Measurements from ENCODE around the gene AKAP6.

The AKAP6 gene

DNA sequence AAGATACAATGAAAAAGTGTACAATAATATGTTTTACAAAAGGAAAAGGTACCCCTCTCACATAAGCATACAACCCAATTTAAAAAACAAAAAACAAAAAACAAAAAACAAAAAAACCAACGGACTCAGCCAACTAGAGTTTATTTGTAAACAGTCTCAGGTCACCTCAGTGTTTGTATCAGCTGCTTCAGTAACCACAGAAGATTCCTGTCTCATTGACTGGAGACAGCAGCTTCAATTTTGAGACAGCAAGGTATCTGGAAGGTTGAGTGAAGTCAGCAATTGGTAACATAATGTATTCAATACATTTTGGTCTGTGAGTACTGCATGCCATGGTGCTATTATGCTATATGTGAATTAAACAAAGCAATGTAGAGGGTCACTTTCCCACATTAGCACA lies 201.7 kb downstream of the AKAP6 start:
- no peak overlapping the region for H3K9ac ChIP-seq (ENCODE audit: low read depth, low read length)
- H3K9me3 ChIP-seq (replicated peaks; ENCODE audit: low read length): no peaks in the 10 kb centered on the region
- no peak overlapping the region for H3K4me2 ChIP-seq (ENCODE audit: low read length)
- H3K4me1 ChIP-seq (ENCODE audit: control insufficient read depth, insufficient read depth, low read length): no peaks in the 10 kb centered on the region
- H3K36me3 ChIP-seq (ENCODE audit: insufficient read depth, low read length): no peaks in the 10 kb centered on the region
- no peaks in the 10 kb centered on the region for H3K27me3 ChIP-seq (ENCODE audit: control insufficient read depth, insufficient read depth, low read length)
- no peak overlapping the region for H3K4me3 ChIP-seq (ENCODE audit: low read length)

DNA sequence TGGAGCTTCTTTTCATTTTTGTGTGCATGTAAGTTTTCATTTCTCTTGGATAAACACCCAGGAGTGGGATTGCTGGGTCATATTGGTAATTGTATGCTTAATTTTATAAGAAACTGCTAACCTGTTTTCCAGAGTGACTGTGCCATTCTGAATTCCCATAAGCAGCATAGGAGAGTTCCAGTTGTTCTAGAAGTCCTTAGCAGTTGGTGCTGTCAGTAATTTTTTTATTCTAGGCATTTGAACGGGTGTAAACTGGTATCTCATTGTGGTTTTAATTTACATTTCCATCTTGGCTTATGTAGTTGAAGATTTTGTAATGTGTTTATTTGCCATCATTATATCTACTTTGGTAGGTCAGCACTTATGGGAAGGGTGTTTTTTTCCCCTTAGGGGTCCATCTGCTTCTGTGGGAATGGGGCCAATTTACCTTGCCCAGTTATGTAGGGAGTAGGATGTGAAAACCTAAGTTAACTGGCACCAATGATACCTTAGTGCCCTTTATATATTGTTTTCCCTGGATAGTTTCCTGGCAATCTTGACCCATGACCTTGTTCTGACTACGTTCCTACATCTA lies 202.9 kb downstream of the AKAP6 start:
- H3K36me3 ChIP-seq (ENCODE audit: insufficient read depth, low read length): no peaks in the 10 kb centered on the region
- no peaks in the 10 kb centered on the region for H3K9me3 ChIP-seq (replicated peaks; ENCODE audit: low read length)
- no peaks in the 10 kb centered on the region for H3K27me3 ChIP-seq (ENCODE audit: control insufficient read depth, insufficient read depth, low read length)
- H3K9ac ChIP-seq (ENCODE audit: low read depth, low read length): no peak overlapping the region
- no peaks in the 10 kb centered on the region for H3K4me1 ChIP-seq (ENCODE audit: control insufficient read depth, insufficient read depth, low read length)
- no peak overlapping the region for H3K4me3 ChIP-seq (ENCODE audit: low read length)
- H3K4me2 ChIP-seq (ENCODE audit: low read length): no peak overlapping the region

DNA sequence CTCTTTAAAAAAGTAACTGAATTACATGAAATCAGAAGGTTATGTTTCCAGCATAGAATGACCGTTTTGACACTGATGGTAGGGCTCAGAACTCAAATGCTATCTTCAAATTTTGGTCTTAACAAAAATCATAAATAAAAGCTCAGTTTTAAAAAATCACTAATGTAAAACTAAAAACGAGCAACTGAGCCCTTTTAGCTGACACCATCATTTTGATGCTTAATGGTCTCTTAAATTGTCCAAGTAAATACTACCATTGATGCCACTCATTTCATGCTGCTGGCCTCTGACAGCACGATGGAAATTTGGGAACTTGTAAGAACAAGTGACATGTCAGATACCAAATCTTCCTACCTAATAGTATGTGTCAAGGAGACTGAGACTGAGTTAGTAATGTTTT lies 205.0 kb downstream of the AKAP6 start:
- Histone ChIP-seq H3K9me3 (replicated peaks; ENCODE audit: low read length) (no peaks in the 10 kb centered on the region), H3K27me3 (ENCODE audit: control insufficient read depth, insufficient read depth, low read length) (no peaks in the 10 kb centered on the region), H3K4me3 (ENCODE audit: low read length) (no peak overlapping the region), H3K4me1 (ENCODE audit: control insufficient read depth, insufficient read depth, low read length) (no peaks in the 10 kb centered on the region), H3K36me3 (ENCODE audit: insufficient read depth, low read length) (no peaks in the 10 kb centered on the region), H3K4me2 (ENCODE audit: low read length) (no peak overlapping the region), H3K9ac (ENCODE audit: low read depth, low read length) (no peak overlapping the region)

DNA sequence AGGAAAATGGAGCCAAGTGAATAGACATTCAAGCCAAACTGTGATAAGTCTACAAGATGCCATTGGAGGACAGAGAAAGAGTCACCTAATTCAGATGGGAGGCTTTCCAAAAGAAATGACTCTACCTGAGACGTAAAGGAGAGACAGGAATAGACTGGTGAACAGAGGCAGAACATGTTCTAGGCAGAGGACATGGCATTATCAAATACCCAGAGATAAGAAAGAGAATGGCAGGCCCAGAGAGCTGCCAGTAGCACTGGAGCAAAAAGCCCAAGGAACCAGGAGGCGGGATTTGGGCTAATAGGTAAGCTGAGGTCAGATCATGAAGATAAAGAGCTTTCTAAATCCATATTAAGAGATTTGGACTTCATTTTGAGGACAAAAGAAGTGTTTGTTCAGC lies 207.1 kb downstream of the AKAP6 start:
- Histone ChIP-seq H3K9me3 (replicated peaks; ENCODE audit: low read length) (no peaks in the 10 kb centered on the region), H3K4me1 (ENCODE audit: control insufficient read depth, insufficient read depth, low read length) (no peaks in the 10 kb centered on the region), H3K4me2 (ENCODE audit: low read length) (no peak overlapping the region), H3K9ac (ENCODE audit: low read depth, low read length) (no peak overlapping the region), H3K4me3 (ENCODE audit: low read length) (no peak overlapping the region), H3K27me3 (ENCODE audit: control insufficient read depth, insufficient read depth, low read length) (no peaks in the 10 kb centered on the region), H3K36me3 (ENCODE audit: insufficient read depth, low read length) (no peaks in the 10 kb centered on the region)

DNA sequence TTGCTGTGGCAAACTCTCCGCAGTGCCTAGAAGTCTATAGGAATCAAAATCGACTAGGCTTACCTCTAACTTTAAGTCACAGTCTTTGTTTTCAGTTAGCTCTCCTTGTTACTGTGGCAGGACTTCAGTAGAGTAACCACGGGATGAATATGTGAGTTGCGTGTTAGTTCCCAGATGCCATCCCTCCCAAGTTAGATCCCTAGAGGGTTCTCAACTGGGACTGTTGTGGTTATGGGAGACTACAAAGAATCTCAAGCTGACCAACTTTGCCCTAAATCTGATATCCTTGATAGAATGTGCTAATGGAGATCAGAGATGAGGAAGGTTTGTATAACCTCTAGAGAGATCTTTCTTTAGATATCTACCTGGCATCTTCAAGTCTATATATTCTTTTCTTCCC lies 208.1 kb downstream of the AKAP6 start:
- Histone ChIP-seq H3K9me3 (replicated peaks; ENCODE audit: low read length) (no peaks in the 10 kb centered on the region), H3K4me1 (ENCODE audit: control insufficient read depth, insufficient read depth, low read length) (no peaks in the 10 kb centered on the region), H3K4me3 (ENCODE audit: low read length) (no peak overlapping the region), H3K9ac (ENCODE audit: low read depth, low read length) (no peak overlapping the region), H3K27me3 (ENCODE audit: control insufficient read depth, insufficient read depth, low read length) (no peaks in the 10 kb centered on the region), H3K36me3 (ENCODE audit: insufficient read depth, low read length) (no peaks in the 10 kb centered on the region), H3K4me2 (ENCODE audit: low read length) (no peak overlapping the region)

DNA sequence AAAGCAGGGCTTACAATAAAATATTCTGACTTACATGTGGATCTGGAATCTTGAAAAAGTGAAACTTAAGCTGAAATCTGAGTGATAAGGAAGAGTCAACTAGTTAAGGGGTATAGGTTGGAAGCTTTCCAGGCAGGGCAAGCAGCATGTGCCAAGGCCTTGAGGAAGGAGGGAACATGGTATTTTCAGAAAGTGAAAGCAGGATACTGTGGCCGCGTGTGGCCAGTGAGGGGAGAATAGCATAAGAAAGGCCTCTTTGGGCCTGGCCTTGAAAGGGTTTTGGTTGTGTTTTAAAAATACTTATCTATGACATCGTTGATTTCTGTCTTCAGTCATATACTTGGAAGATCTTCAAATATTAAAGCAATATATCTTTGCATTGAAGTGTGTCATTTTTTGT lies 213.4 kb downstream of the AKAP6 start:
- no peaks in the 10 kb centered on the region for H3K36me3 ChIP-seq (ENCODE audit: insufficient read depth, low read length)
- peaks cover 4% of the 10 kb centered on the region for H3K4me1 ChIP-seq (ENCODE audit: control insufficient read depth, insufficient read depth, low read length)
- no peak overlapping the region for H3K4me3 ChIP-seq (ENCODE audit: low read length)
- no peak overlapping the region for H3K9ac ChIP-seq (ENCODE audit: low read depth, low read length)
- no peak overlapping the region for H3K4me2 ChIP-seq (ENCODE audit: low read length)
- H3K9me3 ChIP-seq (replicated peaks; ENCODE audit: low read length): no peaks in the 10 kb centered on the region
- no peaks in the 10 kb centered on the region for H3K27me3 ChIP-seq (ENCODE audit: control insufficient read depth, insufficient read depth, low read length)

DNA sequence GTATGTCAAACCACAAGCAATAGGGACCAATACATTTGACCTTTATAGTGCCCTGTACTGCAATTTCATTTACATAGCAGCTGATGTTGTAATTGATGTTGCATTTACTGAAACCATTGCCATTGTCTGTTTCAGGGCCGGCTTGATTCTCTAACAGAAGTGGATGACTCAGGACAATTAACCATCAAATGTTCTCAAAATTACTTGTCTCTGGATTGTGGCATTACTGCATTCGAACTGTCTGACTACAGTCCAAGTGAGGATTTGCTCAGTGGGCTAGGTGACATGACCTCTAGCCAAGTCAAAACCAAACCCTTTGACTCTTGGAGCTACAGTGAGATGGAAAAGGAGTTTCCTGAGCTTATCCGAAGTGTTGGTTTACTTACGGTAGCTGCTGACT lies 216.0 kb downstream of the AKAP6 start:
- Histone ChIP-seq H3K9ac (ENCODE audit: low read depth, low read length) (no peak overlapping the region), H3K36me3 (ENCODE audit: insufficient read depth, low read length) (no peaks in the 10 kb centered on the region), H3K9me3 (replicated peaks; ENCODE audit: low read length) (no peaks in the 10 kb centered on the region), H3K4me3 (ENCODE audit: low read length) (no peak overlapping the region), H3K4me1 (ENCODE audit: control insufficient read depth, insufficient read depth, low read length) (peaks cover 4% of the 10 kb centered on the region), H3K4me2 (ENCODE audit: low read length) (no peak overlapping the region), H3K27me3 (ENCODE audit: control insufficient read depth, insufficient read depth, low read length) (no peaks in the 10 kb centered on the region)

DNA sequence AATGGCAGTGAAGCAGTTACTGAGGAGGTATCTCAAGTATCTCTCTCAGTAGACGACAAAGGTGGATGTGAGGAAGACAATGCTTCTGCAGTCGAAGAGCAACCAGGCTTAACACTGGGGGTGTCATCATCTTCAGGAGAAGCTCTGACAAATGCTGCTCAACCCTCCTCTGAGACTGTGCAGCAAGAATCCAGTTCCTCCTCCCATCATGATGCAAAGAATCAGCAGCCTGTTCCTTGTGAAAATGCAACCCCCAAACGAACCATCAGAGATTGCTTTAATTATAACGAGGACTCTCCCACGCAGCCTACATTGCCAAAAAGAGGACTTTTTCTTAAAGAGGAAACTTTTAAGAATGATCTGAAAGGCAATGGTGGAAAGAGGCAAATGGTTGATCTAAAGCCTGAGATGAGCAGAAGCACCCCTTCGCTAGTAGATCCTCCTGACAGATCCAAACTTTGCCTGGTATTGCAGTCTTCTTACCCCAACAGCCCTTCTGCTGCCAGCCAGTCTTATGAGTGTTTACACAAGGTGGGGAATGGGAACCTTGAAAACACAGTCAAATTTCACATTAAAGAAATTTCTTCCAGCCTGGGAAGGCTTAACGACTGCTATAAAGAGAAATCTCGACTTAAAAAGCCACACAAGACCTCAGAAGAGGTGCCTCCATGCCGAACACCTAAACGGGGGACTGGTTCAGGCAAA lies 216.6 kb downstream of the AKAP6 start:
- H3K4me1 ChIP-seq (ENCODE audit: control insufficient read depth, insufficient read depth, low read length): peaks cover 4% of the 10 kb centered on the region
- no peak overlapping the region for H3K9ac ChIP-seq (ENCODE audit: low read depth, low read length)
- no peak overlapping the region for H3K4me2 ChIP-seq (ENCODE audit: low read length)
- H3K27me3 ChIP-seq (ENCODE audit: control insufficient read depth, insufficient read depth, low read length): no peaks in the 10 kb centered on the region
- H3K36me3 ChIP-seq (ENCODE audit: insufficient read depth, low read length): no peaks in the 10 kb centered on the region
- H3K9me3 ChIP-seq (replicated peaks; ENCODE audit: low read length): no peaks in the 10 kb centered on the region
- H3K4me3 ChIP-seq (ENCODE audit: low read length): no peak overlapping the region

DNA sequence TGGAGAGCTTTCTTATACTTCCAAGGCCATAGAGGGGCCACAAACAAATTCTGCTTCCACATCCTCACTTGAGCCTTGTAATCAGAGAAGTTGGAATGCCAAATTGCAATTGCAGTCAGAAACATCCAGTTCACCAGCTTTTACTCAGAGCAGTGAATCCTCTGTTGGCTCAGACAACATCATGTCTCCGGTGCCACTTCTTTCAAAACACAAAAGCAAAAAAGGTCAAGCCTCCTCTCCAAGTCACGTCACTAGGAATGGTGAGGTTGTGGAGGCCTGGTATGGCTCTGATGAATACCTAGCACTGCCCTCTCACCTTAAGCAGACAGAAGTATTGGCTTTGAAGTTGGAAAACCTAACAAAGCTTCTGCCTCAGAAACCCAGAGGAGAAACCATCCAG lies 217.1 kb downstream of the AKAP6 start:
- Histone ChIP-seq H3K27me3 (ENCODE audit: control insufficient read depth, insufficient read depth, low read length) (no peaks in the 10 kb centered on the region), H3K4me1 (ENCODE audit: control insufficient read depth, insufficient read depth, low read length) (peaks cover 4% of the 10 kb centered on the region), H3K9ac (ENCODE audit: low read depth, low read length) (no peak overlapping the region), H3K36me3 (ENCODE audit: insufficient read depth, low read length) (no peaks in the 10 kb centered on the region), H3K4me3 (ENCODE audit: low read length) (no peak overlapping the region), H3K9me3 (replicated peaks; ENCODE audit: low read length) (no peaks in the 10 kb centered on the region), H3K4me2 (ENCODE audit: low read length) (no peak overlapping the region)

DNA sequence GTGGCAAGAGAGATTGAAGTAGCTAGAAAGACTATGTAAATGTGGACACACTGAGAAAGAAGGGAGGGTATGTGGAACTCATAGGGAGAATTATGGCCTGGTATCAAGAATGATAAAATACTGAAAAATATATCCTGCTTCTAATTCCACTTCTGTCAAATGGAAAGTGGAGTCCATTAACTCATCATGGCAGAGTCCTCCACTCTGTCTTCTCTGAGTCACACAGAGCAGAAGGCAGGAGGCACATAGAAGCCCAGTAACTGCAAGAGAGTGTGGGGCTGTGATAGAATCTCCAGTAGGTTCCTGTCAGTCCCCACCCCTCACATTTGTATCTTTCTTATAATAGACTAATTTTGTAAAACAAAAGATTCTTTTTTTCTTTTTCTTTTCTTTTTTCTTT lies 223.7 kb downstream of the AKAP6 start:
- H3K36me3 ChIP-seq (ENCODE audit: insufficient read depth, low read length): no peaks in the 10 kb centered on the region
- H3K4me3 ChIP-seq (ENCODE audit: low read length): no peak overlapping the region
- H3K27me3 ChIP-seq (ENCODE audit: control insufficient read depth, insufficient read depth, low read length): no peaks in the 10 kb centered on the region
- no peaks in the 10 kb centered on the region for H3K4me1 ChIP-seq (ENCODE audit: control insufficient read depth, insufficient read depth, low read length)
- H3K9me3 ChIP-seq (replicated peaks; ENCODE audit: low read length): no peaks in the 10 kb centered on the region
- H3K4me2 ChIP-seq (ENCODE audit: low read length): no peak overlapping the region
- H3K9ac ChIP-seq (ENCODE audit: low read depth, low read length): no peak overlapping the region

DNA sequence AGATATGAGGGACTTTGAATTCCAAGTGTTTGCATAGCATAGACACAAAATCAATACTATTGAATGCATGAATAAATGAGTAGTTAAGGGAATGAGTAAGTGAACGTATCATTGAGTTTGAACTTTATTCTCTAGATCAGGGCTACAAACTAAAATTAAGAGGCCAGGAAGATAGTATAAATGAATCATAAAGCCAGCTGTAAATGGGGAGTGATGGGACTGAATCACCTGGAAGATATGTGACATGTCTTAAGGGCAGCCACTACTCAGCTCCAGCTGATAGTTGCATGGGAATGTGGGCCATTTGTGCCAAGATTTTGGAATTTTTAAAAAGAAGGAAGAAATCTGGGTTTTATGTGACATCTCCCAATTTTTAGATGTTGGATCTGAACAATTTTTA lies 229.9 kb downstream of the AKAP6 start:
- no peaks in the 10 kb centered on the region for H3K36me3 ChIP-seq (ENCODE audit: insufficient read depth, low read length)
- no peak overlapping the region for H3K9ac ChIP-seq (ENCODE audit: low read depth, low read length)
- H3K4me1 ChIP-seq (ENCODE audit: control insufficient read depth, insufficient read depth, low read length): peaks cover 15% of the 10 kb centered on the region
- H3K27me3 ChIP-seq (ENCODE audit: control insufficient read depth, insufficient read depth, low read length): no peaks in the 10 kb centered on the region
- H3K4me2 ChIP-seq (ENCODE audit: low read length): no peak overlapping the region
- no peak overlapping the region for H3K4me3 ChIP-seq (ENCODE audit: low read length)
- no peaks in the 10 kb centered on the region for H3K9me3 ChIP-seq (replicated peaks; ENCODE audit: low read length)

DNA sequence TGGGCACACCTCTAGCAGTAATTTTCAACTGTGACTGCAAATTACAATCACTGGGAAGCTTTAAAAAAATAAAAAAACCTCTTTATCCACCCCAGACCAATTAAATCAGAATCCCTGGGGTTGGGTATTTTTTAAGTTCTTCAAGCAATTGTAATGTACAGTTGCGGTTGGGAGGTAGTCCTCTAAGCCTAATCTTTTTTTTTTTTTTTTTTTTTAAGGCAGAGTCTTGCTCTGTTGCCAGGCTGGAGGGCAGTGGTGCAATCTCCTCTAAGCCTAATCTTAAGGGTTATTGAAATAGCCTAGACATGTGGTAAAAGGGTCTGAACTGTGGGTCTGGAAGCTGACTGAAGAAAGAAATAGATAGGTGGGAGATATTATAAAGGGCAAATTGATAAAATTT lies 230.5 kb downstream of the AKAP6 start:
- Histone ChIP-seq H3K9me3 (replicated peaks; ENCODE audit: low read length) (no peaks in the 10 kb centered on the region), H3K9ac (ENCODE audit: low read depth, low read length) (peak overlapping the region; percentile 21), H3K4me2 (ENCODE audit: low read length) (no peak overlapping the region), H3K4me1 (ENCODE audit: control insufficient read depth, insufficient read depth, low read length) (peaks cover 20% of the 10 kb centered on the region), H3K27me3 (ENCODE audit: control insufficient read depth, insufficient read depth, low read length) (no peaks in the 10 kb centered on the region), H3K36me3 (ENCODE audit: insufficient read depth, low read length) (no peaks in the 10 kb centered on the region), H3K4me3 (ENCODE audit: low read length) (no peak overlapping the region)
